ENCODE results near the gene DDX4.
"Not testable (repeated sequence)": the region's sequence is repeated elsewhere in the genome, so short reads cannot be mapped to it uniquely, and the experiment has no call there.

The DDX4 gene

DNA sequence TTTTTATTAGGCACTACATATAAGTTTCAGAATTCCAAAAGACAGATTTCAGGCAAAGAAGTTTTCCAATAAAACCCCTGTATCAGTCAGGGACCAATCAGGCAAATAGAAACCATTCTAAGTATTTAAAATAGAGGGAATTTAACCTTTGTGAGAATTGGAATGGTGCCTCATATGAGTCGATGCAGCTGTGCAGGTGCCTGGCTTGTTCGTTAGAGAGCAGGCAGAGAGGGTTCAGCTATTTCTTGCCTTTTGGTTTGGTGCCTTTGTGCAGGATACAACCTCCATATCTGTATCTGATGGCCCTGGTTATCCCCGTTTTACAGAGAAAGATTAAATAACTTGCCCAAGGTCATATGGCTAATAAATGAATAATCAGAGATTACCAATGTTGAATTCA is 6.0 kb upstream of the DDX4 start:
- DNase-seq: no peak

DNA sequence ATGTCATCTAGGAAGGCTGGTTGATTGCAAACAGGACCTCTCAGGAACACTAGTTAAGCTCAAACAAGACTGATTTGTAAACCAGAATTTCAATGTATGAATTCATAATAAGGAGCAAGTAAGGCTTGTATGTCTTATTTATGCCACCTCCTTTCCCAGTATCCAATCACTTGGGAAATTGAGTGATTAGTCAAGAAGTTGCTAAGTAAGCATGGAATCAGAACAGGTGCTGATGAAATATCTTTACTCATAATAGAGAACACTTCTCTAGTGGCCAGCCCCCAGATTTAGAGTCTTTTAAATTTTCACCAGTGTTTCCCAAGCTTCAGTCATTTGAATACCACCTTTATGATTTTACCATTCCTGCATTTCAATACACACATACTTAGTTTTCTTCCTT is 5.3 kb upstream of the DDX4 start:
- no peak for DNase-seq

DNA sequence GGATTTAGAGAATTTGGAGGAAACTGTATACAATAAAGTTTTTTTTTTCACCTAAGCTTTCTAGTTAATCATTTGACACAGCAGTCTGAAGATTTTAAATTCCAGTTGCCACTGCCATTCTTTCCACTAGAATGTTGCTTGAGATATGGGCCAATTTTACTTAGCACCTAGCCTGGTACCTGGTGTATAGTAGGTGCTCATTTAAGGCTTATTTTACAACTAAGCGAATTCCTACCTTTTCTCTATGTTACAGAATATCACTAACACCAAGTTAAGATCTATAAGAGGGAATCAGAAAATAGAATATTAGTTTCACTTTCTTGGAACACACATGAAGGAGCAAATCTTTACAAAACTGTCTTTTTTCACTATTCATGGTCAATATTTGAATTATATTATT is 3.2 kb upstream of the DDX4 start:
- no peak for DNase-seq

DNA sequence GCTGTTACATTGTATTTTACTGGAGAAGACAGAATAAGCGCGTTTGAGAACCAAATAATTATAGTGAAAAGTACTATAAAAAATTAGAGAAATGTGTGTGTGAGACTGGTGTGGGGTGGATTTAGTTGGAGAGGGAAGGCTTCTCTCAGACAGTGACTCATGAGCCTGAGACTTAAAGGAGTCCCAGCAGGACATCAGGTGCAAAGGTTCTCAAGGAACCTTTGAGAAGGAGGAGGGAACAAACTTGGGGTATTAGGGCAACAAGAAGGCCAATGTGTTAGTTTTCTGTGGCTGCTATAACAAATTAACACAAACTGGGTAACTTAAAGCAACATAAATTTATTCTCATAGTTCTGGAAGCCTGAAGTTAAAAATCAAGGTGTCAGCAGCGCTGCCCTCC is 4.9 kb downstream of the DDX4 start:
- DNase-seq: no peak

DNA sequence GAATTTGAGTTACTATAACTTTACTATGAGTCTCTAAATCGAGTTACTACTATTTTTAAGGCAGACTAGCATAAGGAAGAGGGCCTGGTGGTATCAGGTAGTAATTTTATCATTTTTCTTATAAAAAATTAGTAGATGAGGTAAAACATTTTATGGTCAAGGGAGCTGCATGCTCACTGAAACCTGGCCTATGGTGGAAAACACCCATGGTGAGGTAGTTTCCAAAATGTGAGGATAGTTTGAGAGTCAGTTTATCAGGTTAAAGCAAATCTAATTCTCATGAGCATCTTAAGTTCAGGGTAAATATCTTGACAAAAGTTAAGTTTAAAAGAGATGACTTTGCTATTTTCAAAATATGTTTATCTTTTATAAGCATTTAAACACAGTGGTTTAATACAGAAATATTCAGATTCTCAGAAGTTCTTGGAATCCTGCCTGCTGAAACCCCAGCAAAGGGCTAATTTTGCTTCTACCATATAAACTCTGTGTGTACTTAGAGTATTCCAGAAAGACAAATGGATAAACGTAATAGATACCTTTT is 10.0 kb downstream of the DDX4 start:
- DNase-seq: no peak

DNA sequence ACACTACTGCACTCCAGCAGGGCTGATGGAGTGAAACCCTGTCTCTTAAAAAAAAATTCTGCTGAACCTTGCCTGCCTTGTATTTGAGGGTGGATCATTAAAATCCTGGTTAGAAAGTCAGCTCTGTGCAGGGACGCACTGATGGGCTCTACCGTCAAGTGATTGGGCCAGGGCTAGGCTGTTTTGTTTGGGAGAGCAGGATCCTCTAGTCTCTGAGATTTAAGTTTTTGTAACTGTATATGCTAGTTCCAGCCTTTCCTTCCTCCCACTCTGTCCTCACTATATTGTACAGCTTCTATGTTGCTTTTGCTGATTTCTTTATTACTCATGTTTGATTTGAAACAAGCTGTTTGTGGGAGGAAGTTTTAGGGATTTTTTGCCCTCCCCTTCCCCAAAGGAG is 11.5 kb downstream of the DDX4 start:
- no peak for DNase-seq

DNA sequence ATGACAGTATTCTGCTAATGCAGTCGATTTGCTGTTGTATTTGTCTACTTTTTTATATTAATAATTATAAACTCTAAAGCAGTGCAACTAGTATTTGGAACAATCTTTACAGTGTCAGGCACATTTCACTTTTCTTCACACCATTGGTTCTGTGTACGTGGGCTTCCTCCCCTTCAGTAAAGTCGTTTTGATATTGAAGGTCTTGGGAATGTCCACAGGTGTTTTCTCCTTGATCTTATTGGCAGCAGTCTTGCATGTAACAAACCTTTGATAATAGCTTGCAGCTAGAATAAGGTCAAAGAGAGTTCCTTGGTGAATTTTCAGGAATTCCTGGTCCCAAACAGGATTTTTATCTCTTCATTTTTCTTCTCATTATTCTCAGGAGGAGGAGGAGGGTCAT is 12.2 kb downstream of the DDX4 start:
- DNase-seq: no peak

DNA sequence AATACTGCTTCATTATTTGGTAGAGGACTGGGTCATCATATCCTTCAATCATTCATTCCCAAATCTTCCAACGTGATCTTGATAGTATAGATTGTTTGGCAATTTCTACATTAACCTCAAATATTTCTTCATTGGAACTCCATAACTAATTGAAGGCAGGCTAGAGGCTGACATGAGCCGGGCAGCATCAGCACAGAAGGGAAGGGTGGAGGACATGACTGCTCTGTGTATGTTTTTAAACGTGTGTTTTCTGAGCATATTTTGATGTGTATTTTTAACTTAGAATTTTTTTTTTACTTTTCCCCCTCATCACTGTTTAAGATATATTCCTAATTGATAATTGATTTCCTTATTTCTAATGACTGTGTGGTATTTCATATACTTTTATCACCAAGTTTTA is 12.6 kb downstream of the DDX4 start:
- DNase-seq: no peak

DNA sequence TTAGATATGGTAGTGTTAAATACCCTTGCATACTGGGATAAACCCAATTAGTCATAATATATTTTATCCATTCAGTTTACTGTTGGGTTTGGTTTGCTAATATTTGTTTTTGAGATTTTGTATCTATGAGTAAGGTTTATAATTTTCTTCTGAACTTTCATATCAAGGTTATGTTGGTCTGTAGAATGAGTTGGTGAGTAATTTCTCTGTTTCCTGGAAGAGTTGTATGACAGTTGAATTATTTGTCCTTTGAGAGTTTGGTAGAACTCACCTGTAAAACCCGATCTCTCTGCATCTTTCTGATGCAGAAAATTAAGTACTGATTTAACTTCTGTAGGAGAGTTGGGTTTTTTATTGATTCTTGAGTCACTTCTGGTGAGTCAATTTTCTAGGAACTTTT is 20.4 kb downstream of the DDX4 start:
- no peak for DNase-seq

DNA sequence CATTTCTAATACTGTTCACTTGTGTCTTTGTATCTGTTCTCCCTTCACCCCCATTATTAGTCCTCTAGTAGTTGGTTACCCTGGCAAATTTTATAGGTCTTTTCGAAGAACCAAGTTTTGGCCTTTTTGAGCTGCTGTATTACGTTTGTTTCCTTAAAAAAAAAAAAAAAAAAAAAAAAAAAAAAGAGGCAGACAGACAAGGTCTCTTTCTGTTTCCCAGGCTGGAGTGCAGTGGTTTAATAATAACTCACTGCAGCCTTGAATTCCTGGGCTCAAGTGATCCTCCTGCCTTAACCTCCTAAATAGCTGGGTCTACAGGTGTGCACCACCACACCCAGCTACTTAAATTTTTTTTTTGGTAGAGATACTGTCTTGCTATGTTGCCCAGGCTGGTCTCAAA is 20.9 kb downstream of the DDX4 start:
- no peak for DNase-seq

DNA sequence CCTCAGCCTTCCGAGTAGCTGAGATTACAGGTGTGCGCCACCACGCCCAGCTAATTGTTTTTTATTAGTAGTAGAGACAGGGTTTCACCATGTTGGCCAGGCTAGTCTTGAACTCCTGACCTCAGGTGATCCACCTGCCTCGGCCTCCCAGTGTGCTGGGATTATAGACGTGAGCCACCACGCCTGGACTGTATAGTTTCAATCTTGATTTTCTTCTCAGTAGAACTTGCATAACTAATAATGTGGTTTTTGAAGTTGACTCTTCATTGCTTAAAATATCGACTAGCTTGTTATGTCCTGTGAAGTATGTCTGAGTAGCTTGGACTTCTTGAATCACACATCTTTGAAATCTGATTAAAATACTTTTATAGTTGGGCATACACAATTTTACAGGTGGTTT is 23.9 kb downstream of the DDX4 start:
- not testable (repeated sequence) for DNase-seq

DNA sequence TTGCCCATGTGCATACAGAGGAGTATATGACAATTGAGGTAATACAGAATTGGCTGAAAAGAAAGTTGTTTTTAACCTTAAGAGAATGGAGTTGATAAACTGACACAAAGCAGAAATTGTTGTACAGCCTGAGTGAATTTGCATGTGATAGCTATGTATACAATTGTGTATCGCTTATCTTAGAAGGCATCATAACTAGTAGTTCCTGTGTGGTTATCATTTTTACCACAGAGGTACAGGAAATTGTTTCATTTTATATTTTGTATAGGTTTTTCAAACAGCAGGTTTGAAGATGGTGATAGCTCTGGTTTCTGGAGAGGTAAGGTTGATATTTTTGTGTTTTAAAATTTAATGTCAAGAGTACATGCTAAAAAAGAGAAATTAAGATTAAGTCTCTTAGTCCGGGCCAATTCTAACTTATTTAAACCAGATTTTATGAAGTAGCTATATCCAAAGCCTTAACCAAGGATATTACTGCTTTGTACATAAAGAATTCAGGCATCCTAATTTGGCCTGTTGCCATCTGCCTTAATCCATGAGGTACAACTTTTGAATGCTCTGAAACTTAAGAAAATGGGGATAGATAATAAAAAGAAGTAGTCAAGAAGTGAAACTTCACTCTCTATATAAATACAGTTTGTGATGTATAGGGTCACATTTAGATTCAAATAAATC is 26.0 kb downstream of the DDX4 start:
- DNase-seq: no peak

DNA sequence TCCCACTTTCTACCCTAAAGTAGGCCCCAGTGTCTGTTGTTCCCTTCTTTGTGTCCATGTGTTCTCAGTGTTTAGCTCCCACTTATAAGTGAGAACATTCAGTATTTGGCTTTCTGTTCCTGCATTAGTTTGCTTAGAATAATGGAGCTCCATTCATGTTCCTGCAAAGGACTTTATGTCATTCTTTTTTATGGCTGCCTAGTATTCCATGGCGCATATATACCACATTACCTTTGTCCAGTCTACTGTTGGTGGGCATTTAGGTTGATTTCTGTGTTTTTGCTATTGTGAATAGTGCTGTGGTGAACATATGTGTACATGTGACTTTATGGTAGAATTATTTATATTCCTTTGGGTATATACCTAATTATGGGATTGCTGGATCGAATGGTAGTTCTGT is 30.4 kb downstream of the DDX4 start:
- no peak for DNase-seq

DNA sequence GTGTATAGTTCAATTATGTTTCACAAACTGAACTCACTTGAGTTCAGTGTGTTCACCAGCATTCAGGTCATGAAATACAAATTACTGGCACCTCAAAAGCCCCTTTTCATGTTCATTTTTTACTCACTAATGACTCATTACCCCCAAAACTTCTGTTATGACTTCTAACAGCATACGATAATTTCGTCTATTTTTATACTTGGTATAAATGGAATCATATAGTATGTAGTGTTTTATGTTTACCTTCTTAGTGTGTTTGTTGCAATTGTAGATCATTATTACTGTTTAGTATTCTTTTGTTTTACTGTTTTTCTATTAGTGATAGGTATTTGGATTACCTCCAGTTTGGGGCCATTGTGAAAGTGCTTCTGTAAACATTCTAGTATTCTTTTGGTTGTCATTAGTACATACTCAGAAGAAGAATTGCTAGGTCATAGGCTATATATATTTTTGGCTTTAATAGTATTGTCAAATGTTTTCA is 33.4 kb downstream of the DDX4 start:
- no peak for DNase-seq

DNA sequence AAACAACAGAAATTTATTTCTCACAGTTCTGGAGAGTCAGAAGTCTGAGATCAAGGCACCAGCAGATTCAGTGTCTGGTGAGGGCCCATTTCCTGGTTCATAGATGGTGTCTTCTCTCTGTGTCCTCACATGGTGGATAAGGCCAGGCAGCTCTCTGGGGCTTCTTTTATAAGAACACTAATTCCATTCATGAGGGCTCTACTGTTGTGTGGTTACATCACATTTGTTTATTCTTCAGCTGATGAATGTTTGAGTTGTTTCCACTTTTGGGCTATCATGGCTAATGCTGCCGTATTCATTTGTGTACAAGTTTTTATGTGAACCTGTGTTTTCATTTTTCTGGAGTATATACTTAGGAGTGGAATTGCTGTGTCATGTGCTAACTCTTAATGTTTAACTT is 35.2 kb downstream of the DDX4 start:
- DNase-seq: no peak

DNA sequence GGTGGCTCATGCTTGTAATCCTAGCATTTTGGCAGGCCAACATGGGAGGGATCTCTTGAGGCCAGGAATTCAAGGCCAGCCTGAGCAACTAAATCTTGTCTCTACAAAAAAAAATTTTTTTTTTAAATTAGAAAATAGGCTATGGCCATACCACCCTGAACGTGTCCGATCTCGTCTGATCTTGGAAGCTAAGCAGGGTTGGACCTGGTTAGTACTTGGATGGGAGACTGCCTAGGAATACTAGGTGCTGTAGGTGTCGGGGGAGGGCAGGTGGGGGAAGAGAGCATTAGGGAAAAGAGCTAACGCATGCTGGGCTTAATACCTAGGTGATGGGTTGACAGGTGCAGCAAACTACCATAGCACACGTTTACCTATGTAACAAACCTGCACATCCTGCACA is 39.5 kb downstream of the DDX4 start:
- DNase-seq: no peak

DNA sequence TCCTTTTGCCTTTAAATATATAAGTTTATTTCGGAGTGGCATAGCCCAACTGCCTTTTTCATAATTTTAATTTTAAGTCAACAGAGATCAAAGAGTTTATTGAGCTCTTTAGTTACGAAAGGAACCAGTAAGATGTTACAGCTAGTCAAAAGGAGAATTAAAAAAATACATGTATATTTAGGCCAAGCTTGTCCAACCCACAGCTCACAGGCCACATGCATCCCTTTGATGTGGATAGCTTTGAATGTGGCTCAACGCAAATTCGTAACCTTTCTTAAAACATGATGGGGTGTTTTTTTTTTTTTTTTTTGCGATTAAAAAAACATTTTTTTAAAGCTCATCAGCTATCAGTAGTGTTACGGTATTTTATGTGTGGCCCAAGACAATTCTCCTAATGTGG is 63.1 kb downstream of the DDX4 start:
- no peak for DNase-seq

DNA sequence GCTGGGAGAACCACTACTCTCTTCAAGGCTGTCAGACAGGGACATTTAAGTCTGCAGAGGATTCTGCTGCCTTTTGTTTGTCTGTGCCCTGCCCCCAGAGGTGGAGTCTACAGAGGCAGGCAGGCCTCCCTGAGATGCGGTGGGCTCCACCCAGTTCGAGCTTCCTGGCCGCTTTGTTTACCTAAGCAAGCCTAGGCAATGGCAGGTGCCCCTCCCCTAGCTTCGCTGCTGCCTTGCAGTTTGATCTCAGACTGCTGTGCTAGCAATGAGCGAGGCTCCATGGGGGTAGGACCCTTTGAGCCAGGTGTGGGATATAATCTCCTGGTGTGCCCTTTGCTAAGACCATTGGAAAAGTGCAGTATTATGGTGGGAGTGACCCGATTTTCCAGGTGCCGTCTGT is 71.0 kb downstream of the DDX4 start:
- DNase-seq: not testable (repeated sequence)

DNA sequence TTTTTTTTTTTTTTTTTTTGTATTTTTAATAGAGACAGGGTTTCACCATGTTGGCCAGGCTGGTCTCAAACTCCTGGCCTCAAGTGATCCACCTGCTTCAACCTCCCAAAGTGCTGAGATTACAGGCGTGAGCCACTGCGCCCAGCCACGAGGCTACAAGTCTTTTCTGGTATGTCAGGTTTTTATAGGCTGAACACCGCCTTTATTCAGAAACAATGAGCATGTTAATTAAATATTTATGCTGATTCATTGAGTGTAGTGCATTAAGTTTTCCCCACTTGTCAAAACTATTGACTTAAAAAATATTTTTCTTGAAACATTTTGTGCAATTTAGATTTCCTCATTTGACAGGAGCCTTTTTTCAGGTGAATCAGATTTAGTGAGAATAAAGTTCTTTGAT is 78.1 kb downstream of the DDX4 start:
- DNase-seq: not testable (repeated sequence)

DNA sequence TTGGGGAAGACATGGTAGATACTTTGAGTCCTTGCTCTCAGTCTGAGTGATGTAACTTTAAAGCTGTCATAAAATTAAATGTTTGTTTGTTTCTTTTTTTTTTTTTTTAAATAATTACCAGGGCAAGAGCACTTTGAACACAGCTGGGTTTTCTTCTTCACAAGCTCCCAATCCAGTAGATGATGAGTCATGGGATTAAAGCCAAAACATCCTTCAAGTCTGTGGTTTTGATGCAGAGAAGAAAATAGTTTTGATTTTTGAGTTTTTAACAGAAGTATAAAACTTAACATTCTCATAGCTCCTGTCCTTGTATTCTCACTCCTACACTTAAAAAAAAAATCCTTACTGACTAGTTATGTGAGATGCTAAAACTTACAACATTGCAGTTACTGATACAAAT is 78.5 kb downstream of the DDX4 start:
- no peak for DNase-seq

DNA sequence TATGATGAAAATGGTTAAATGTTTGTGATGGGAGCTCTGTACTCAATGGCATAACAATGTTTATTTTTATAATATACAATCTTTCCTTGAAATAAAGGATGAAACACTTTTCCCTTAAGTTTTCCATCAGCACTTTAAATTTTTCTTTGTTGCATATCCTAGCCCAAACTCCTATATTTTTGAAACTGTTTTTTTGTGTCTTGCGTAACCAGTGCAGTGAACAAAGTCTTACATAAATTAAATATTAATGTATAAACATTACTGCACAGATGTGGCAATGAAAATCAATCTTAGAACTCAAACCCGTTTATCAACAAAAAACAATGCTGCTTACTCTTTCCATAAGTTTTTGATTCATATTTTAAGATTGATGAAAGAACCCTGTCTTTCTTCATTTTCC is 79.2 kb downstream of the DDX4 start:
- DNase-seq: no peak

DNA sequence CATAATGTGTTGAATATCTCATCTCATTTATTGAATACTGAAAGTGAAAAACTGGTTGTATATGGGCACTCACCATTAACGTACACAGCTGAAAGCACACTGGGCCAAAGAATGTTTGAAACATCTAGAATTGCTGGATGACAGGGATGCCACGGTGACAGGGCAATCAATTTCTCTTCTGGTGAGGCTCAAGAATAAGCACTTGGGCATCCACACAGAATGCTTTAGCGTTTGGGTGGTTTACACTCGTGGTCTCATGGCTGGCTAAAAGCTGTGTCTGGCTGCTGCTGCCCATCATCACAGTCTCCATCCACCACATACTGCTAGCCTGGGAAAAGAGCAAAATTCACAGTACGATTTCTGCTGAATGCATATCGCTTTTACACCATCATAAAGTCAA is 82.6 kb downstream of the DDX4 start:
- DNase-seq: no peak

DNA sequence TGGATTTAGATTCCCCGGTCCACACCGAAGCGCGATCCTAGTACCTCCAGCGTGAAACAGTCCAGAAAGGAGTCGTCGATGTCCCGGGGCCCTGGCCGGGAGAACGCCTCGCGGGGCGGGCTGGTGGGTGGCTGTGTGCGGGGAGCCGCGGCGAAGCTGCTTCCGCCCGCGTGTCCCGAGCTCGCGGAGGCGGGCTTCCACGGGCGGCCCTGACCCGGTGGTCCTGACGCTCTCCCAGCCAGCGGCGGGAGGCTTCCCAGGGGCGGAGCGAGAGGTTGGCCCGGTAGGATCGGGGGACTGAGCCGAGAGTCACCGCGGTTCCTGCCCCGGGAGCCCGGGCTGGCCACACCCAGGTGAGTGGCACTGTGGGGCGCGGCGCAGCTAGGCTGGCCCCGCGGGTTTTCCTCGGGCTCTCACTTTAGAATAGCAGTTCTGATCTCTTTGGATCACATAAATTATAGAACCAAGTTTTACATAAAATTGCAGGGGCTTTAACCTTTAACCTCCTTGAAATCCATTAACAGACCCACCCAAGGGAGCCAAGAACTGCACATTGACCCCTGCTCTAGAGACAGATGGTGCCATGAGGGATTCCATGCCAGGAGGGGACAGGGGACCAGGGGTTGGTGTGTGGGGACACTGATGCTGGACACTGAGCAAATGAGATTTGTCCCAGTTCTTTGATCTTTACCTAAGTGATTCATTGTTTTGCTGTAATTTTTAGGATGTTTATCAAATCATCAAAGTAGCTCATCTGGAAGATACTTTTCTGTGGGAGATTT is 84.1 kb downstream of the DDX4 start:
- no peak for DNase-seq

DNA sequence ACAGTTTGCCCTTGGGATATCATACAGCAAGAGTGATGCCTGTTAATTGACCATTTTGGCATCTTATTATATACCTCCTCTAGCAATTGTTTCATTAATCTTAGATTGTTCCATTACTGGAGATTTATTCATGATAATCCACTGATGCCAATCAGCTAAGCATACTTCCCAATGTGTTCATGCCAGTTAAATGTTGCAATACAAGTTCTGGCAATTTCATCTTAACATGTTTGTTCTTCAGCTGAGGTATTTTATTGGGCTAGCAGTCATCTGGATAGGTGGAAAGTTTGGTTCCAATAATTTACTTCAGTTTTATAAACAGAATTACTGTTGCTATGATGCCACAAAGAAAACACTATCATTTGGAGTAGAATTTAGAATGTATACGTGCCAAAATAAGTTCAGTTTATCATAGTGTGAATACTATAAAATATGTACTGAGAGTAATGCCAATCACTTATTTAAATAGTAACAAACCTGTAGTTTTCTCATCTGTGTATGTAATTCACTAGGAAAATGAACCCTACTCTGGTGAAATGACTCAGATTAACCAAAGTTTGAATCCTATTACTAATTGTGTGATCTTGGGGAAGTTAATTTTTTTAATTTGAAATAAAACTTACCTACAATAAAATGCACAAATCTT is 85.4 kb downstream of the DDX4 start:
- no peak for DNase-seq
